ENCODE data around the gene LRRTM4.
"Not testable (repeated sequence)": the region's sequence is repeated elsewhere in the genome, so short reads cannot be mapped to it uniquely, and the experiment has no call there.

The LRRTM4 gene

DNA sequence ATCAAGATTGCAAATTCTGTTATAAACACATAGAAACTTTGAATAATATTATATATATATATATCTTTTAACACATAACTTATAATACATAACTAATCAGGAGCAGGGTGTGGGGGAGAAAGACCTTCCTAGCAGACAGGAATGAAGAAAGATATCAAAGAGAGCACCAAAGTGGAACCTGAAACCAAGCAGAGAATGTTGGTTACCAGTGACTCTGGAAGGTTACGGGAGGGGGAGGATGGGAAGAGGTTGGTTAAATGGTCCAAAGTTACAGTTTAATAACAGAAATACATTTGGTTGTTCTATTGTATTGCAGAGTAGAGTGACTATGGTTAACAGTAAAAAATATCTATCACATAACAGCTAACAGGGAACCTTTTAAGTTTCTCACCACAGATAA, 366.7 kb downstream of the LRRTM4 start:
- no peak for DNase-seq

DNA sequence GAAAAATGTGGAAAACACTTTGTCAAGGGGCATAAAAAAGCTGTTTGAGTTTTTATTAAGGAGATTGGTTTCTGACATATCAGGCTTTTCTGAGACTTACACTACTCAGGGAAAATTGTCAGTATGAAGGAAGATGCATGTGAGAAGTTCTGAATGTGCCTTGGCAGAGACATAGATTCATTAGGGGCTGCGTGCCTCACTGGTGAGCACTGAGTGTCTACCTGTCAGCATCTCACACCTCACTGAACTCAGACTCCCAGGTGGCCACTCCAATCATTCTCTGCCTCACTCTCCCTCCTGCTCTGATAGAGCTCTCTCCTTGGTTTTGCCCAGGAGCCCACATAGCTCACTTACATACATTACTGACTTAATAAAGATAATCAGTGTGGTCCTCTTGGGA, 372.6 kb downstream of the LRRTM4 start:
- no peak for DNase-seq

DNA sequence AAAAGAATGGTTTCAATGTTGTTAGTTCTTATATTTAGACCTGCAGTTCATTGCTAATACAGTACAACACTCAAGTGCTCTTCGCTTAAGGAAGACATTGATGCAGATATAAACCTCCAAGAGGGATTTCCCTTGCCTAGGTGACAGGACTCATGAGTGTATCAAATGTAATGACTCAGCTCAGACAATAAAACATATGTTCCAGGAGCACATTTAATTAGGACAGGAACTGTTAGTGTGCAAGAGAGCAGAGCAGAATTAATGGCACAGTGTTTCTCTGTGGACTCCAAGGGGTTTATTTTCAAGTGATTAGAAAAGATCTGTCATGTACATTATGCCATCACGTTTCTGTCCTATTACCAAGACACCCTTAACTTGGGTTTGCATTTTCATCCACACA, 375.0 kb downstream of the LRRTM4 start:
- DNase-seq = no peak

DNA sequence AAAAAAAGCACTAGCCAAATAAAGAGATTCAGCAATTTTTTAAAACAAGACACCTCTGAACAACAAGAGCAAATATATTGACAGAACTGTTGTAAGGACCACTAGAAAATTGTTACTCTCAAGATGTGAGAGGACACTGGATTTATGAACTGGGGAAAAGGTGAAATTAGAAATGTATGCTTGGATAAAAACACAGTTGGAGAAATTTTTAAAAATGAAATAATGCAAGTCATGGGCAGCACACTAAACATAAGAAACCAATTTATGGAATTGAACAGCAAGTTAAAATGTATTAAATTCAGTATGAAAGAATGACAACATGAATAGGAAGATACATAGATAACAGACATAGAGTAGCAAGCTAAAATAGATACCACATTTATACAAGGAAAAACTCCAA, 377.4 kb downstream of the LRRTM4 start:
- no peak for DNase-seq

DNA sequence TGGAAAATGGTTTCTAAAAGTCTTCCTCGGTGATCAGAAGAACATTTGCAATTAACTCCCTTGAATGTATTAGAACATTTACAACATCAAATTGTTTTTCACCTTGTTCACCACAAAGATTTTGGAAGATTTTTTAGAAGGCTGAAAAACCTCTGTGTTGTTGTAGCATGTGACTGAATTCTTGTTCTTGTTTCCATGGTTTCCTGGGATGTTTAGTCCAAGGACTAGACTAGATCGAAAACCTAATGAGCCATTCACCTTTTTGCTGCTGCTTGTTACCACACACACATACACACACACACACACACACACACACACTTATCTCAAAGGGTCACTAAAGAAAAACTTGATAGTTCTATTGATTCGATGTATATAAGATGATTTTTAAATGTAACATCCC, 380.0 kb downstream of the LRRTM4 start:
- no peak for DNase-seq

DNA sequence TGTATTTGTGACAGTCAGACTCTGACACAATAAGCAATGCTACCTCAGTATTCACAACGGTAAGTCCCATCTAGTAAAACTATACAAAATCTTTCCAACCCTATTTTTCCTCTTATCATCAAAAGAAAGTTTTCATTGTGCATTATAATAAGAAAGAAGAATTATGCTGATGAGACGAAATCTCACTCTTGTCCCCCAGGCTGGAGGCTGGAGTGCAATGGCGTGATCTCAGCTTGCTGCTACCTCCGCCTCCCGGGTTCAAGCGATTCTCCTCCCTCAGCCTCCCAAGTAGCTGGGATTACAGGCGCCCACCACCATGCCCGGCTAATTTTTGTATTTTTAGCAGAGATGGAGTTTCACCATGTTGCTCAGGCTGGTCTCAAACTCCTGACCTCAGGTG, 393.7 kb downstream of the LRRTM4 start:
- DNase-seq = not testable (repeated sequence)

DNA sequence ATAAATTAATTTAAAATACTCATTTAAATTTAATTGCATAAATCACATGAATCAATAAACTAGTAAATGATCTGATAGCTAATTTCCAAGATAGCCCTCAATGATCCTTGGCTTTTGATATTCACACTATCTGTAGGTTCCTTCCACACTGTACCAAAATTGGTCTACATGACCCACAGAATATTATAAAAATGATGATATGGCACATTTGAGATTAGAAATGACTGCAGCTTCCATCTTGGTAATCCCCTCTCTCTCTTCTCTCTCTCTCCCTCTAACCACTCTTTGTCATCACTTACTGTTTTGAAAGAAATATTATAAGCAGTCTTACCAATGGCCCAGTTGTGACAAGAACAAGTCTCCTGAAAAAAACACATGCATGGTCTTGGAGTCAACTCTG, 394.8 kb downstream of the LRRTM4 start:
- no peak for DNase-seq

DNA sequence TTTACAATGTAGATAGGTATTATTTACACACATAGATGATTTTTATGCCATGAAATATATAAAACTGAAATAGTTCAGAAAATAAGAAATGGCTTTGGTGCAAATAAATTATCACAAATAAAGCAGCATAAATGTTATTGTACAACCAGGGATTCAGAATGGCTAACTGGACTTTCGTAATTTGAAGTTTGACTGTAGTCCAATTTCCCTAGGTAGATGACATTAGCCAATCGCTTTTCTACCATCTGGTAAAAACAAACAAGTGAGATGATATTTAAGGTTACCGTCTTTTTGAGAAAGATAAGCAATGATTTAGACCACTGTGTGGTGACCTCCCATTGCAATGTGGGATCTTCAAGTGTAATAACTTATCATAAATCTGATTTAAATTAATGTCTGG, 400.7 kb downstream of the LRRTM4 start:
- DNase-seq = no peak

DNA sequence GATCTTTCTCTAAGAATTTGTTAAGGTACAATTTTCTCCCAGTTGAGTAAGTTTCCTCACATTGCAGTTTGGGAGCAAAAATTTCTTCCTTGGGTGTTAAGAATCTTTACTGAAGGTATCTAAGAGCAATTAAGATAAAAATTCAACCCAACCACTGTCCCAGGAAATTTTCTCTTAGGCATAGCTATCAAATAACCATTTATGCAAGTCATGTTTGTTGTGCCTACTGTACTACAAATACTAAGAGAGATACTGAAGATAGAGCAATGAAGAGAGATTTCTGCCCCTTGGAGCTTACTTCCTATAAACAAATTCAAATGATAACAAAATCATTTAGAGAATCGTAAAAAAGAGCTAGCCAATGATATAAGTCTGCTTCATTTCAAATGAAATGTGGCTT, 402.8 kb downstream of the LRRTM4 start:
- DNase-seq = no peak

DNA sequence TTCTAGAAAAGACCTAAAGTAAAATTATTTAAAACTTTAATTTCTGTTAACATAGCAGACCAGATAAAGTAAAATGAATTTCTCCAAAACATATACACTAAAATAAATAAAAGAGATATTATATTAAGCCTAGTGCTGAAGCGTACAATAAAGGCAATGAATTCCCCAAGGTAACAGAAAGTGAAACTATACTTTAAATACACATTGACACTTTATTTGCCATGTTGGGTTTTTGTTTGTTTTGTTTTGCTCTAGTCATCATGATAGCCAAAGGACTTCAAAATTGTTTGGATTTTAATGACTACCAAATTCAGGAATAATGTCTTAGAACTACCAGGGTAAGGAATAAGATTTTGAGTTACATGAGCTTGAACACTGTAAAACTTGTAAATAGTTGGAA, 413.3 kb downstream of the LRRTM4 start:
- no peak for DNase-seq

DNA sequence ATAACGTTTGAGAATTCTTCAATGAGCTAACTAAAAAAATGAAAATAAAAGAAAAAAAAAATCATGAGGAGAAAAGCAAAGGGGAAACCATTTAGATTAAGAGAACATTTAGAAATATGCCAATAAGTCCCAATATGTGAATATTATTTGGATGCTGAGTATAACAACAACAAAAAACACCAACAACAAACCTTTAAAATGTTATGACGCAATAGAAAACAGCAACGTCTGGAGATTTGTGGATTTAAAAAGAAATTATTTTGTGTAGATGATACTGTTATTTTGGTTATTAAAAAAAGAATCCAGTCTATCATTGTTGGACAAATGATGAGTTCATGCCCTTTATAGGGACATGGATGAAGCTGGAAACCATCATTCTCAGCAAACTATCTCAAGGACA, 417.2 kb downstream of the LRRTM4 start:
- no peak for DNase-seq

DNA sequence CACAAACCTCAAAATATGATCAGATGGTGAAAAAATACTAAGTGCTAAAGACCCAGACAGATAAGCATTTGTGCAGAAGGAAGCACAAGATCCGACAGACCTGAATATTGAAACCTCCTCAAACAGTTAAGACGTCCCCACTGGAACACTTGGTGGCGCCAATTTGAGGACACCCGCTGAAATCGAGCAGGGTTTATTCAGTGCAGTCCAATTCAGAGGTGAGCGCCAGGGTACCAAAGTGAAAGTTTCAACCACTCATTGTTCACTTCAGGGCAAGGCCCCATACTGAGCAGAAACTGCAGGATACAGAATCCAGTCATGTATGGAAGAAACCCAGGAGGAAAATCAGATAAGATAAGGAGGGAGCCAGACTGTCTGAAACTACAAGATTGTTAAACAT, 417.6 kb downstream of the LRRTM4 start:
- no peak for DNase-seq

DNA sequence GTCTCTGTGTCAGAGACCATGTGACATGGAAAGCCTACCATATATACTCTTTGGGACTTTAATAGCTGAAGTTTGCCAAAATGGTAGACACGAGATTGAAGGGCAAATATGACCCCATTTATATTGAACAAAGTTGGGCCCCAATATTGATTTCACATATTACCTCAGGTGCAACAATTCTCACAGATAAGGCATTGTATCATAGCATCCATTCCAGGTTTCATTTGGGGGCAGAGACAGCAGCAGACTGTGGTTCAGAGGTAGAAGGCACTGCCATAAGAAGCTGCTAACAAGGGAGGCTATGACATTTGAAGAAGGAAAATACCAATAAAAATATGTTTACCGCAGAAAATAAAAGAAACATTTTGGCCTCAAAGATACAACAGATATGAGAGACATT, 419.2 kb downstream of the LRRTM4 start:
- DNase-seq = no peak

DNA sequence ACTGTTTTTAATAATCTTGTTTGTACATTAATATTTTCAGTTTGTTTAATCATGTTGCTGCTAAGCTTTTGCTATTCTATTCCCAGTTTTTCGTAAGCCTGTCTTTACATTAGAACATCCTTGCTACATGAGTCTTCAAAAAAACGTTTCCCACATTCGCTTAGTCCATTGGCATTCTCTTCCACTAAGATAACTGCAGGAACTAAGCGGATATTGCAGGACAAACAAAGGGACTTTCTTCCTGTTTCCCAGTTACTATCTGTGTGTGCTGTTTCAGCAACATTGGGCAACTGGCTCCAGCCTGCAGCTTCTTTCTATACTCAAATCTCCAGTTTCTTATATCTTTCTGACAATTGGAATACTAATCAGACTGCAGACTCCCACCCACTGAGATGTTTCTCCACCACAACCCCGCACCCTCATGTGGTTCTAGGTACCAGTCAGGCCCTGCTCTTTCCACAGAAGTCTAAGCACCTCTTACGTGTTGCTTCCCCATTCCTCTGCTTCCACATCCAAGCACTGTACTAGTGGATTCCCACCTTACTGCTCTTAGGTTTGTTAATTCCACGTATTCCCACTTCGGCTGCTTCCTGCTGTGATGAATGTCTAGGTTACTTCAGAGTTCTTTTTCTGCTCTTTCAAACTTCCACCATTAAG, 420.3 kb downstream of the LRRTM4 start:
- no peak for DNase-seq

DNA sequence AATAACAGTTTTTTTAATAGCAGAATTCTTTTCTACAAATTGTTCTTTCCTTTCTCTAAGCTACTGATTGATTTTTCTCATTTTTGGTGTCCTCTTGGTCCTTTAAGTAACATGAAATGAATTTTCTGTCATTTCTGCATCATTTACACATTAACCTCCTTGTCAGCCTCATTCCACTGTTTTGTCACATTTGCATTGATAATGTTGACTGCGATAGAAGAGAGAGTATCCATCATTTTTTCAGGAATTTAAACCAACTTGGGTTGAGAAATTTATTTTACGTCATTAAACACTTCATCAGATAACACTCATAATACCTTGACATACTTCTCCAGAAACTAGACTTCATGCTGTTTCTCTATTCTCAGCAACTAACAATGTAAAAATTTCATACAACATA, 422.2 kb downstream of the LRRTM4 start:
- DNase-seq = no peak

DNA sequence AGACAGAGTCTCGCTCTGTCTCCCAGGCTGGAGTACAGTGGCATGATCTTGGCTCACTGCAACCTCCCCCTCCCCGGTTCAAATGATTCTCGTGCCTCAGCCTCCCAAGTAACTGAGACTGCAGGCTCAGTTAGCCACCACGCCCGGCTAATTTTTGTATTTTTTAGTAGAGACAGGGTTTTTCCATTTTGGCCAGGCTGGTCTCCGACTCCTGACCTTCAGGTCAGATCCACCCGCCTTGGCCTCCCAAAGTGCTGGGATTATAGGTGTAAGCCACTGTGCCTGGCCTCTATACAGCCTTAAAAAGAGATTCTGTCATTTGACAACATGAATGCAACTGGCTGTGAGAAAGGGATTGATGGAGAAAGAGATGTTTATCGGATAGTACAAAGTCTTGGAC, 426.7 kb downstream of the LRRTM4 start:
- DNase-seq = not testable (repeated sequence)

DNA sequence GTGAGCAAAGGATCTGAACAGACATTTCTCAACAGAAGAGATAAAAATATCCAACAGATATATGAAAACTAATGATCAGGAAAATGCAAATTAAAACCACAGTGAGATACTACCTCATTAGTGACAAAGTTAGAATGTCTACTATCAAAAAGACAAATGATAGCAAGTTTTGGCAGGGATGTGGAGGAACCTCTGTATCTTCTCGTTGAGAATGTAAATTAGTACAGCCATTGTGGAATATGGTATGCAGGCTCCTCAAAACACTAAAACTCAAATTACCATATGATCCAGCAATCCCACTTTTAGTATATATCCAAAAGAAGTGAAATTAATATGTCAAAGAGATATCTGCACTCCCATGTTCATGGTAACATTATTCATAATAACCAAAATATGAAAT, 427.1 kb downstream of the LRRTM4 start:
- DNase-seq = no peak

DNA sequence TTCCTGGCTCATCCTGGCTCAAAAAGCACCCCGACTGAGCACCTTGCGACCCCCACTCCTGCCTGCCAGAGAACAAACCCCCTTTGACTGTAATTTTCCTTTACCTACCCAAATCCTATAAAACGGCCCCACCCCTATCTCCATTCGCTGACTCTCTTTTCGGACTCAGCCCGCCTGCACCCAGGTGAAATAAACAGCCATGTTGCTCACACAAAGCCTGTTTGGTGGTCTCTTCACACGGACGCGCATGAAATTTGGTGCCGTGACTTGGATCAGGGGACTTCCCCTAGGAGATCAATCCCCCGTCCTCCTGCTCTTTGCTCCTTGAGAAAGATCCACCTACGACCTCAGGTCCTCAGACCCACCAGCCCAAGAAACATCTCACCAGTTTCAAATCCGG, 433.8 kb downstream of the LRRTM4 start:
- not testable (repeated sequence) for DNase-seq

DNA sequence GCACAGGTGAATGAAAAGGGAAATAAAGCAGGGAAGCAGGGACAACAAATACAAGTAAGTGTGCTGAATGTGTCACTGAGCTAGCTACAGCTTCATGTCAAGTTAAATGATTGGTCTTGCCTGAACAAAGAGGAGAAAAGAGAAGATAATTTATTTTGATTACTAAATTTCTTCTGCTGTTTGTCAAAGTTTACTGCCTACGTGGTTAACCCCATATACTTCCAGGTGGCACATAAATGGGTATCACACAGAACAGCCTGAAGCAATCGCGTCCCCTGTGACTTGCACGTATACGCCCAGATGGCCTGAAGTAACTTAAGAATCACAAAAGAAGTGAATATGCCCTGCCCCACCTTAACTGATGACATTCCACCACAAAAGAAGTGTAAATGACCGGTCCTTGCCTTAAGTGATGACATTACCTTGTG, 434.2 kb downstream of the LRRTM4 start:
- DNase-seq = no peak

DNA sequence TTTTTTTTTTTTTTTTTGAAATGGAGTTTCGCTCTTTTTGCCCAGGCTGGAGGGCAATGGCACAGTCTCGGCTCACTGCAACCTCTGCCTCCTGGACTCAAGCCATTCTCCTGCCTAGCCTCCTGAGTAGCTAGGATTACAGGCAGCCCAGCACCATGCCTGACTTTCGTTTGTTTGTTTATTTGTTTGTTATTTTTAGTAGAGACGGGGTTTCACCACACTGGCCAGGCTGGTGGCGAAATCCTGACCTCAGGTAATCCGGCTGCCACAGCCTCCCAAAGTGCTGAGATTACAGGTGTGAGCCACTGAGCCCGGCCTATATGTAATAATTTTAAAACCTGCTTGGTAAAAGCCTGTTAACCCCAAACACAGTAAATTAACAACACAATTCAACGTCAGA, 435.7 kb downstream of the LRRTM4 start:
- DNase-seq = no peak

DNA sequence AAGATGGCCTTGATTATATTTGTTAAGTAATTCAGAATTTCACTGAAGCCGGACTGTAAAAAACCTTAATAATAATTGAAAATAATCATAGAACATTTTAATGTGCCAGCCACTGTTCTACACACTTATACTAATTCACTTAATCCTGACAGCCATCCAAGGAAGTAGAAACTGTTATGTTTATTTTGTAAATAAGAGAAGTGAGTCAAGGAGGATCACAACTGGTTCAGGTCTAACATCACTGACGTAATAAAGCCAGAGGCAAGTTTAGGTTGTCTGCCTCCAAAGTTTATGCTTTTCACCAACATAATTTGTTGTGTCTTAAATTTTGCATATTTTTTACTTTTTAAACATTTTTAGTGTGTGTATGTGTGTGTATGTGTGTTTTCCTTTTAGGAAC, 436.1 kb downstream of the LRRTM4 start:
- DNase-seq = no peak

DNA sequence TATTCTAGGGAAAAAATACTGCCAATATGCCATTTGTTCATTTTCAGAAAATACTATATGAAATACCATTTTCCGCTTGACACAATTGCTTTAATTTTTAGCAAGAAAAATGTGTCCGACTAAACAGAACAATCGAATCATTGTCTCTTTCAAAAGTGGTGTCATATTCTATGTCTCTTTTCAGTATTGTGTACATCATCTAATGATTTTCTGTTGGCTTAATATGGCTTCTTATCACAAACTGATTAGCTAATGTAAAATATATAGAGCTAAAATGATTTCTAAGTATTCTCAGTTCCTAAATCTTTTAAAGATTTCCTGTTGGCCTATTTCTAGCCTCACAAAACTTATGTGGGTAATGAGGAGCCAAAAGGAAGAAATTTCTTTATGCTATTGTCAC, 436.6 kb downstream of the LRRTM4 start:
- DNase-seq = no peak

DNA sequence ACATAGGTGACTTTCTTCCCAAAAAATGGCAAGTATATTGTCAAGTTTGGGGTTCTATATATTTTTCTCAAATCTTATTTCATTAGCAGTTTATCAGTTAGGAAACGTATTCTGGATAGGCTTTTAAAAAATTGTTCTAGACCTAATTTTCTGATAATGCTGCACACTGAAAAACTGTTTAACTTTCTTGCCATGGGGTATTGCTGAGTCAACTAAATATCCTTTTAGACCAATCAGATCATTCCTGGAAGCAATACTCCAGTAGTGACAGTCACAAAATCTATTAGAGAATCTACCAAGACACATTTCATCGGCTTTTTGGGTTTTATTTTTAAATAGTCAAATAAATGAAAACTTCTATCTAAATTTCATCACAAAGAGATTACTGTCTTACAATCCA, 440.6 kb downstream of the LRRTM4 start:
- no peak for DNase-seq

DNA sequence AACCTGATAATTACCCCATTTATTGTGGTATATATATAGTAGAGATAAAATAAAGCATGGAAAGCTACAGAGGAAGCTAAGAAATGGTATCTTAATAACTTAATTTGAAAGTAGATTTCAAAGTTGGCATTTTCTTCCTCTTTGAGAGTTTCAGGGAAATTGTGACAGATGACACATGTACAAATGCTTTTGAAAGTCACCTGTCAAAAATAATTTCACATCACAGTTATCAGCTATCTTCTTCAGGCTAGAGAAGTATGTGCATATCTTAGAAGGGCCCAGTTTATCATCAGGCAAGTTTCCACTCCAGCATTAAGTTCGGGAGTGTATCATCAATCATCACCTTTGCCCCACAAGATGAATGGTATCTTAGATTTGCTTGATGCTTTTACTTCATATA, 457.9 kb downstream of the LRRTM4 start:
- DNase-seq = no peak

DNA sequence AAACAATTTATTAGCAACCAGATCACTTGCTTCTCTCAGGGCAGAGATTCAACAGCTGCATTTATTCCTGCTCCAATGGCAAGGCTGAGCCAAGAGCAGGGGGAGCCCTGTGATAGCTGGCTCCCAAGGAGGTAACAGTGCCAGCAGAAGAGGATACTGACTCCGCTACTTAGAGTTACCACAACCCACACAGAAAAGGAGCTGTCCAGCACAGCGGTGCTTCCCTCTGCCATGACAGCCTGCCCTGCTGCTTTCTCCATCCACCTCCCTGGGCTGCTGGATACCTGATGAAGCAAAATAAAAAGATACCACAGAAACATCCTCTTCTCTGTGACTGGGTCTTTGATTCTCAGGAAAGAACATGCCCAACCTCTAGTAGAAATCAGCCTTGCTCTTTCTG, 467.2 kb downstream of the LRRTM4 start:
- DNase-seq = no peak

DNA sequence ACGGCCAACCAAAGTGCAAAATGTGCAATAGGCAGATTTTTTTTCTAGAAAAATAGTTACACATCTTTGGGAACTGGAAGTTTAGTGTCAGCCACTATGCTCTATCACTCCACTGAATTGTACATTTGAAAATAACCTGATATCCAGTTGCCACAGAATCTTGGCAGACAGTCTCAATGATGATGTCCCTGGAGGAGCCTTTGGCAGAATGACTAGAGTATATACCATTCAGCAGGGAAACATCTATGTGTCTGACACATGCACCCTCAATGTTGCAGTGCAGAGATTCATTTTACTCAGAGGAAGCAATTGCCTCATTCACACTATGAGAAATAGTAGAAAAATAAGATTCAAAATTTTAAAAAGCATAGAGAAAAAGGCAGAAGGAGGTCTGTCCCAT, 475.8 kb downstream of the LRRTM4 start:
- no peak for DNase-seq

All from activated CD4-positive, alpha-beta T cell treated with anti-CD3 and anti-CD28 coated beads, Interleukin-10, Interleukin-2, amounts not matched to agents 100 ng/mL and 50 ng/mL, durations not matched to agents 16 hours and 8 hours (primary cell).